ENCODE data around the gene APBA2.
"Not testable (repeated sequence)": the region's sequence is repeated elsewhere in the genome, so short reads cannot be mapped to it uniquely, and the experiment has no call there.

The APBA2 gene

DNA sequence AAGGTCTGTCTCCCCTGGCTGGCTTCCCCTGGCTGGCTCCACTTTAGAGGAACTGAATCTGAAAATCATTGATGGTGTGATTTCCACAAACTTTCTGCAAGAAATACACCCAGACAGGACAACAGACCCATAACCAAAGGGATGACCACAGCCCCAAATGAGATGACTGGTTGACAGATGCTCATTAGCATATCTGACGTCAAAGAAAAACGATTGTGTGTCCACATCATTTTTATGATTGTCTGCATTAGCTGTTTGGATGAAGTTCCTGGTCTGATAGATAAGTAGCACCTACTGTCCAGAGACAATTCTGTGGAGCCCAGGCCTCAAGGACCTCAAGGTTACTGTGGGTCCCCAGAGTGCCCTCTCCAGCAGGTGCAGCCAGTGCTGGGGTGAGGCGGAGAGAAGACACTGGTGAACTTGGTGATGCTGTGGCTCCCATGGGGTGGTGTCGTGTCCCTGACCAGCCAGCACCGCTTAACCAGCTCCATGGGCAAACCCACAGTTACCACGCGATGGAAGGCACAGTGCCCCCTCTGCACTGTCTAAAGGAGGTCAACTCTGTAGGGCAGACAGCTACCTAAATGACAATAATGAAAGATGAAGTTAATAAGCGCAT lies 256.5 kb downstream of the APBA2 start:
- DNase-seq: no peak

DNA sequence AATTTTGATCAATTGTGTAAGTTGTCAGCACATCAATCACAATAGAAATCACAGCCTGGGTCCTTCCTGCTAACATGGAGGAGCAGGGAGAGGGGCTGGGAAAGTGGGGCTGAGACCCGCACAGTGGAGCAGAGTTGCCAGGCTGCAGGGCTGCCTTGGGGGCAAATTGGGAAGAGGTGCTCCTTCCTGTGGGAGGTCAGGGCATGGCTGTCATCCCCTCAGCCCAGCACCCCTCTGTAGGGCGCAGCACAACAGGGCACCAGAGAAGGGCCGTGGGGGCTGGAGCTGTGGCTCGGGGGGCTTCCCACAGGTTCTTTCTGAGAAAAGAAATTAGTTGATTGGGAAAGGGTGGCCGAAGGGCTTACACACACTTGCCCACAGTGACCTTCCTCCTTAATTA lies 257.5 kb downstream of the APBA2 start:
- no peak for DNase-seq

GRCh38 chr15:29143909-29144635 lies 258.3 kb downstream of the APBA2 start:
- DNase-seq: no peak

DNA sequence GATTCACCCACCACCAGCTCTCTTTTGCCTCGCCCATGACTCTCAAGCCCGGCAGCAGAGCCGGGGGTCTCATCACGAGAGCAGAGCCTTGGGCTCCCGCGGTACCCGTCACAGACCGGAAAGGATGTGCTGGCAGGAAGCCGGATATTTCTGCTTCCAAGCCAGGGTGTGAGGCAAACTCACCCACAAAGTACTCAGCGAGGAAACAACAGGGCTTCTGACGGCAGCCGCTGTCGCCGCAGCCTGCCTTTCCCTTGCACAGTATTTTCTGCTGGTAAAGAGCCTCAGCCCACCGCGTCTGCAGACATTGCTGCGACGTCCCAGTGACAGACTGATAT lies 263.9 kb downstream of the APBA2 start:
- no peak for DNase-seq

GRCh38 chr15:29150515-29151483 lies 265.0 kb downstream of the APBA2 start:
- DNase-seq: no peak

- no peak for DNase-seq
These were observed 265.7 kb downstream of the APBA2 start for GRCh38 chr15:29151484-29151857.

GRCh38 chr15:29156521-29156920 lies 270.7 kb downstream of the APBA2 start:
- no peak for DNase-seq

- no peak for DNase-seq
These were observed 274.1 kb downstream of the APBA2 start for GRCh38 chr15:29159771-29160455.

GRCh38 chr15:29162411-29162810 lies 276.6 kb downstream of the APBA2 start:
- no peak for DNase-seq

- not testable (repeated sequence) for DNase-seq
These were observed 281.3 kb downstream of the APBA2 start for GRCh38 chr15:29167122-29167521.

All from activated CD4-positive, alpha-beta T cell treated with anti-CD3 and anti-CD28 coated beads for 48 hours (primary cell).